GM18507 (cell line): ENCODE data around the gene CENPP.

Experiments used
- DNase-seq: peaks from one replicate; pipeline ENCODE4 v3.0.0; 2011; ENCODE audit warnings: low read depth; ENCODE audit not compliant: insufficient read length; ENCODE audit errors: extremely low spot score
- FAIRE-seq: peaks from 2 replicates; lab custom pipeline; 2011; peaks lifted over from hg19 to GRCh38; lab: Jason Lieb, UNC

The CENPP gene

DNA sequence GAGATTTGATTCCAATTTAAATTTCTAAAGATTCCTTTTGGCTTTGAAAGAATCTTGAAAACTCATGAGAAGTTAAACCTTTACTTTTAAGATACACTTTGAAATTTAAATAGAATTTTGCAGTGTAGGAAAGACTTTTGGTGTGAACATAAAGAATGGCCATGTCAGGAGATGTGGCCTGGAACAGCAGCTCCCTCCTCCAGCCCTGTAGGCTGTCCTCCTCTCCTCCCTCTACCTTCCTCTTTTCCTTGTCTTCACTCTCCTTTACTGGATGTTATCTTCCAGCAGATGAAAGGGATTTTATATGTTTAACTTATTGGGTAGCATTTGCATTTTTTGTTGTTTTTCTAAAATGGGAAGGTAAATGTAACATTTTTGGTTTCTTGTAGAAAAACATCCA lies 137.6 kb downstream of the CENPP start:
- FAIRE-seq: no peak
- no peak for DNase-seq

DNA sequence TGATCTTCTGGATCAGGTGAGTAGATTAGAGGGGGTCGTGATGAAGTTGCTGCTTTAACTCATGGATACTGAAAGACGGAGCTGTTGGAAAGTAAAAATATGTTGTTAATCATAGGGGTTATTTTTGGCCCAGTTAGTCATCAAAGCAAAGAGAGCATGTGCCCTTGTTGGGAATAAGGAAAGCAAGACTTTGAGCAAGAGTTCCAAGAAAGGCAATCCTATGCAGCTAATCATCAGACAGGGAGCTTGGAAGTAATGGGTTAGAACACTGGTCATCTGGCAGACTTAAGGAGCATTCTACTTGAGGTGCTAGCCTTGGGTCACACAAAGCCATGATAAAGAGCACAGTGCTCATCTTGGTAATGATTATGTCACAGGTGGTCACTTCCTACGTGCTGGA lies 138.2 kb downstream of the CENPP start:
- FAIRE-seq: no peak
- DNase-seq: no peak

DNA sequence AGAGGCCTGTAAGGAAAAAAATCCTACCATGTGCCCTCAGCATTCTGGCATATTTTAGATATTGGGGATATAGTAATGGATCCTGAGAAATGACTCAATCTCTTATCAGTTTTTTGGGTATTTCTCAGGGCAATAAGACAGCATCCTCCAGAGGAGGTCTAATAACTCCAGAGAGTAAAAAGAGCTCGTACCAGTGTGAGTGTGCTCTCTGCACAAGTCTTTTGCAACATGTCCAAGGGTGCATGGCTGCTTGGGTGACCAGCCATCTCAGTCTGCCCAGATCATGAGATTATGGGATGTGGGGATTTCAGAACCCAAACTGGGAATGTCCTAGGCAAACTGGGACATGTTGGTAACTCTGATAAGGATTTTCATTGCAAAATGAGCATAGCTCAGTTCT lies 141.3 kb downstream of the CENPP start:
- DNase-seq (no peak), FAIRE-seq (no peak)

DNA sequence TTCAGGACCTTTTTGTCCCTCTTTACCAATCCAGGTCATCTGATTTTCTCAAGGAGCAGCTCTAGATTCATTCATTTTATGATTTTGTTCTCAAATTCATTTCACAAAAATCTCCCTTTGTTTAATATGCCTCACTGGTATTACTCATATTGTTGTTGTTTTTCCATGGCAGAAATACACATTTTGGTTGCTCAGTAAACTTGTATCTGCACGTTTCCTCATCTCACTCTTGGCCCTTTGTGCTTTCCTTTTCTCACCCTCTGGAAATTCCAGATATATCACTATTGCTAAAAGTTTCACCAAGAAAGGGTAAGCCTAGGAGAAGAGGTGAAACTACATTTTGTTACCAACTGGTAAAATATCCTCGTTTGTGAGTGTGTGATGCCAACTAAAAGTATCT lies 141.8 kb downstream of the CENPP start:
- no peak for FAIRE-seq
- no peak for DNase-seq

DNA sequence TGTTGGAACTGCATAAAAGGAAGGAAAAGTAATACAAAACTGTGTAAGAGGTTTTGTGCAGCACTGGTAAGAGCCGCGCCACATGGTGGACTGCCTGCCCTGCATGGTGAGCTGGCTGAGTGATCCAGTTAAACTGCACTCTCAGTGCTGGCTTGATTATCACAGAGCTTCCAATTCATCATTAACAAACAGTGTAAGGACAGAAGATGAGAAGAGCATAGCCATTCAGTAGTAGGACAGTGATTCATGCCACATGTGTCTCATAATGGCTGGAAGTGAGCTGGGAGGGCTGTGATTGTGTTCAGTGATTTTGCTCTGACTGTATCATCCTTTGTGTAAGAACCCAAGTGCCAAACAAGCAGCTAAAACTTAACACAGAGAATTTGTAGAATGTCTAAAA lies 142.5 kb downstream of the CENPP start:
- DNase-seq (no peak), FAIRE-seq (no peak)

DNA sequence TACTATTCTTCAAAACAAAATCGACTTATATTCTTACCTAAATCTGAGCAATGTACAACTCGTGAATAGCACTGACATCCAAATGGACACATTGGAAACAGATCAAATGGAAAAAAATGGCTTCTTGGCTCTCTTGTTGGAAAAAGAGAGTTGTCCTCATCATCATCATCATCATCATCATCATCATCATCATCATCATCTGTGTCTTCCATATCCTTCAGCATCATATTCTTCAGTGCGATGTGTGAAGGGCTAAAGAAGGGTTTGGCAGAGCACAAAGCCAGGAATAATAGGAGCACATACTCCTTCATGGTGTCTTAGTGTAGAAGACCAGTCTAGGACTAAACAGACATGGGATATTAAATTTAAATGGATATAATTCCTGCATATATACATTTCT lies 148.8 kb downstream of the CENPP start:
- FAIRE-seq: no peak
- no peak for DNase-seq

DNA sequence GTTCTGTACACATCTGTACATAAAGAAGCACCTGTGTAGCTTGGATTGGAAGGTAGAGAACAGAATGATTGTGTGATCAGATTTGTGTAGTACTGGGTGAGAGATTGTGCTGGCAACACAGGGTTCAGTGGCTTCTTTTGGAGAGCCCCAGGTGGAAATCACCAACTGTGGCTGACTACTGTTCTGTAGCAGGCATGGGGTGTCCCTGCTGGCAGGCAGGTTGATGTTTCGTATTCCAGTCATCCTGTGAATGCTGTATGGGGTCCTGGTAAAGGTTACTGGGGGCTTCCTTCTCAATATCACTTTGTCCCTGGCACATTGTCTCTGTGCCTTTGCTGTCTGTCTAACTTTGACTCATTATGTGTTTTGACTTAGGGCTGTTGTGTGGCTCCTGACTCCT lies 151.2 kb downstream of the CENPP start:
- FAIRE-seq (peak; percentile 71), DNase-seq (no peak)

DNA sequence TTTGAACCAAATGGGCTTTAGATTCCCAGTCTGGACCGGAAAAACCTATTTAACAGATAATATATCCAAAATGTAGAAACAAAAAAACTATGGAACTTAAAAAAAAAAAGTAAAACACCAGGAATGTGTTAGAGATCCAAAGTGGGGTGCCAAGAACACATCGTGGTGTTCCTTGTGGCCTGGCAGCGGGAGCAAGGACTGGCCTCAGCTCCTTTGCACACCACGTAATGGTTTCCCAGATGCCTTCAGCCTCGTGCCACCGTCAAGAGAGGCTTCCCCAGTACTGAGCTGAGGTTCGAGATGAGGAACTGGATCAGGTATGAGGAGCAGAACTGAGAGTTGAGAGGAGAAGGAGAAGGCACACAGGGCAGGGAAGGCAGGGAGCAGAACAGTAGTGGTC lies 153.0 kb downstream of the CENPP start:
- DNase-seq: no peak
- FAIRE-seq: no peak

DNA sequence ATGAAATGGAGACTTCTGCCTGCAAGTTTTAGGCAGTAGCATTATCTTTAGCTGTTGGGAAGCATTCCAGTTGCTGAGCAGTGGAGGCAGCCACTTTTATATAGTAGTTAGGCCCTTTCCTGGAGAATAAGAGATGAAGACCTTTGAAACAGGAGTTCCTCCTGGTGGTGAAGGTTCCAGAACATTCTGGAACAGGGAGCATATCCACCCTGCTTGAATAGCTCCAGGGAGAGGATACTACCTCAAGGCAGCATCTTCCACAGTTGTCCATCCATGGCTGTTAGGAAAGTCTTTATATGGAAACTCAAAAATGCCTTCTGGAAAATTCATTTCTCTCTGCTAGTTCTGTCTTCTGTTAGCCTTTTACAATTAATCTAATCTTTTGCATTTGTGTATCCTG lies 153.6 kb downstream of the CENPP start:
- FAIRE-seq: no peak
- DNase-seq: no peak

DNA sequence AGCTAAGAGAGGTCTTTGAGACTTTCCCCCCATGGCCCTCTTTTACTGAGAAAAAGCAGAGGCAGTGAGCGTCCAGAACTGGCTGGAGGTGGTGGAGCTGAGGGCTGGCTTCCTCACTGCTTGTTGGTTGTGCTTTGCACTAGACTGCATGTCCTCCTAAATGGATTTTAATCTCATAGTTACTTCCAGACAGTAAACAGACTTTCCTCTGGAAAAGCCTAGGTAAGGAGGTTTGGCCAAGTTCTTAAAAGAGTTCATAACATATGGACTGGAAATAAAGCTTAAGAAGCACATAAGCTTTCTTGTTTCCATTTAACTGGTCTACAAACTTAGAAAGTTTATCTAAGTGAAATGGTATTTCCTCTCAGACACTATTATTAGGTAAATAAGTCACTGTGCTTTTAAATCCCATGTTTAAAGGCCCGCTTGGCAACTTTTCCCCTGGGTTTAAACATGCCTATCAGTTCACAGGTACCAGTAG lies 154.6 kb downstream of the CENPP start:
- FAIRE-seq: no peak
- no peak for DNase-seq

DNA sequence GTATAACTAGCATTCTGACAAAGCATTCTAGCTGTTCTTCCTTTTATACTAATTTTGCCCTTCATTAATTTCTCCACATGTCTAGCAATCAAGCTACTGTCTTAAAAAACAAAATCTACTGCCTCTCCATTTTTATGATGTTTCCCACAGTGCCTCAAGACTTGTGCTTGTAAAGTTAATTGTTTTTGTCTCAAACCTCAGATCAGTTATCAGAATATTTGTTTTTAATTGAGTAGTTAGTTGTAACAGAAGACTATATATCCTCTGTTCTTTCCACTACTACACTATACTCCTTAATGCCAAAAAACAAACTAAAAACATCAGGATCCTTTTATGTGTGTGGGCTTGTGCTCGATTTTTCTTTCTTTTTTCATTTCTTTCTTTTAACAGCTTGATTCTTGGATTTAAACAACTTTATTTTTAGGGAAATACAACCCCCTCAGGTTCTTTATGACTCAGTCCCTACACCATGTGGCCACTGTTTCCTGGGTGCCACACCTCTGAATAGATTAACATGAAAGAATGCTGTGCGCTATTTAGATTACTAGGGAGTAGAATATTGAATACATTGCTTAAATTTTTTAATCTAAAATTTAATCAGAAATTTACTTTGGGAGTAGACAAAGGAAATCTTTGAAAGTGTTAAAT lies 155.4 kb downstream of the CENPP start:
- no peak for DNase-seq

DNA sequence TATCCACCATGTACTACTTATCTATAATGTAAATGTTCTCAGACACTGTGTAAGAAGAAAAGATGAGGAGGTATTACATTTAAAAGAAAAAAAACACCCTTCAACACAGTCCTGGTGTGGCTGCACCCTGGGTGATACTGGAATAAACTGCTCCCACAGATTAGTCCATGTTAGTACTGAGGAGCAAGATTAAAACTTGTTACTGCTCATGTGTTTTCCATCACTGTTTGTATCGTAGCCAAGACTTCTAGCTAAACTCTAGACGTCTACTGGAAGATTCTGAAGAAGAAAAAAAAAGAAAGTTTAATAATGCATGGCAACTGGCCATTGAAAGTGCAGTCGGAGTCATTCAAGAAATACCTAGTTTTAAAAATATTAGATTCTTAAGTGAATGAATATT lies 156.6 kb downstream of the CENPP start, which contains the start of gene ASPN:
TSS of gene ASPN (minus strand) at position 178 of the 400 bp plus-strand sequence.
- no peak for DNase-seq
- no peak for FAIRE-seq

More for the DNA sequence above, 155.4 kb downstream of the CENPP start:
- FAIRE-seq: peak; percentile 12

DNA sequence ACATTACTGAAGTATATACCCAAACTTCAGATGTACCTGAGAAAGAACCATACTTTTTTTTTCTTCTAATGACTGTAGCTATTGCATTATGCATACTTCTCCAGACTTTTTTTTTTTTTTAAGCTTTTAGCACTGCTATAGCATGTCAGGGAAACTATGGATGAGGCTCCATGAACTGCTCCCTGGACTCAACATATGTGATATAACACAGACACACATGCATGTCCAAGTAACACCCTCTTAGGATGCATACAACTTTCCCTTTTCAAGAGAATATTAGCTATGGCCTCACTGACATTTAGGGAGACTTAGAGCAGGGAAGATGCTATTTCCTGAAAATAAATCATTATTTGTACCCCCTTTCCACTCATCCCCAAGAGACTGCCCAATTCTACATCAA lies 157.1 kb downstream of the CENPP start:
- DNase-seq (no peak), FAIRE-seq (no peak)

DNA sequence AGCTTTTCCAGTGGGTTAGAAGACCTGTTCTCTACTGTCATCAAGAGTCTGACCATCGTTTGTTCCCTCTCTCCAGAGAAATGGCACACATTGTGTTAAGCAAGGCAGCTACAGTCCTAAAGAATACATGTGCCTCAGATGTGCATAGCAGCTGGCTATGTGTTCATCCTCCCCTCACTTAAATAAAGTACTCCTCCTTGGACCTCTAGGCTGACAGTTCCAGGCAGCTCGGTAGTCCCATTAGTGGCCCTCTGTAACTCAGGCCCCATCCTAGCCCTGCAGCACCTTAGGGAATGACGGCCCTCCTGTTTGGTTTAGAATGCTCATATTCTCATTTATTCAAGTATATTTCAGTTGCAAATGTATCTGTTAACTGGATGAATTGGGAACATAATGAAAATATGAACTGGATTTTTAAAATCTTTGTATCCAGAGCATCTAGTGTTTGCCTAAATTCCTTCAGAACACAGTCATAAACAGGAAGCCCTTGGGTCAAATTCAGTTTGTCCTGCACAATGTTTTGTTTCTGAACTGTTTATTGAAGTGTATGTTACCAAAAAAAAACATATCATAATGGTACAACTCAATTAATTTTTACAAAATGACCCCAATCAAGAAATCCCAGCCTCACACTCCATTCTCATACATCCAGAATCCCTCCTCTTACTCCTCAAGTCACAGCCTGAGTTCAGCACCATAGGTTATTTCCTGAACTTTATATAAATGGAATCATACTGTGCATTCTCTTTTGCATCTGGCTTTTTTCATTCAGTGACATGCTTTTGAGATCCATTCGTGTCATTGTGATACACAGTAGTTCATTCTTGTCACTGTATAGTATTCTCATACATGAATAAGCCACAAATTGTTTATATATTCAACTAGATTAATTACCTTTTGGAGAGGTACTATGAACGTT lies 158.1 kb downstream of the CENPP start:
- FAIRE-seq (no peak), DNase-seq (no peak)

DNA sequence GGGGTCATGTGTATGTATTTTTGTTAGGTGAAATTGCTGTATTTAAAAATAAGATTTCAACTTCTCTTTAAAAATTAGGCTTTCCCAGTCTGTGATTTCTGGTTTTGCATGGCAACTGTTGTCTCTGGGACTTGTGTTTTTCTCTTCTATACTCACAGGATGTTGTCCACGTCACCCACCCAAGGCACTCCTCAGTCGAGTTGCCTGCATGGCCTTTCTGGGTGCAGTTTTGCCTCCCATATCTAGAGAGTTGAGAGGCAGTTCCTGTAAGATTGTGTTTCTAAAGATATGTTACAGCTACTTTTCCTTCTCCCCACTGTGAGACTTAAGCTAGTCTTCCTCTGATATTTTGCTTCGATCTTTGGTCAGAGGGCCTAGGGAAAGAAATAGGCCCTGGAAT lies 158.8 kb downstream of the CENPP start:
- no peak for DNase-seq
- FAIRE-seq: no peak

DNA sequence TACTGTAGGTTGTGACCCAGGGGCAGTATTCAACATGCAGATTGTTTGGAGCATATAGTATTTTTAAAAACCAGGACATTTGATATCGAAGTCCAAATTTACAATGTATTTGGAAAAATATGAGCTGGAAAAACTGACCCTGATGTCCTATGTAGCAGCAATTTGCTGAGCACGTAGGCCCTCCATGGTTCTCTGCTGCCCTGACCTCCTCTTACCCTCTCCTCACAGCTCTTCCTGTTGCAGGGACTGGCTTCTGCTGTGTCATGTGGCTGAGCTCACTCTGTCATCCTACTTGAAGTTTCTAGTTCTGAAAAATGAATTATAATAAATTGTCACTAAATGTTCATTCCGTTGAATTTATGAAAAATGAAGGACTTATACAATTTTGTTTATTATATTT lies 160.6 kb downstream of the CENPP start:
- DNase-seq (no peak), FAIRE-seq (no peak)

DNA sequence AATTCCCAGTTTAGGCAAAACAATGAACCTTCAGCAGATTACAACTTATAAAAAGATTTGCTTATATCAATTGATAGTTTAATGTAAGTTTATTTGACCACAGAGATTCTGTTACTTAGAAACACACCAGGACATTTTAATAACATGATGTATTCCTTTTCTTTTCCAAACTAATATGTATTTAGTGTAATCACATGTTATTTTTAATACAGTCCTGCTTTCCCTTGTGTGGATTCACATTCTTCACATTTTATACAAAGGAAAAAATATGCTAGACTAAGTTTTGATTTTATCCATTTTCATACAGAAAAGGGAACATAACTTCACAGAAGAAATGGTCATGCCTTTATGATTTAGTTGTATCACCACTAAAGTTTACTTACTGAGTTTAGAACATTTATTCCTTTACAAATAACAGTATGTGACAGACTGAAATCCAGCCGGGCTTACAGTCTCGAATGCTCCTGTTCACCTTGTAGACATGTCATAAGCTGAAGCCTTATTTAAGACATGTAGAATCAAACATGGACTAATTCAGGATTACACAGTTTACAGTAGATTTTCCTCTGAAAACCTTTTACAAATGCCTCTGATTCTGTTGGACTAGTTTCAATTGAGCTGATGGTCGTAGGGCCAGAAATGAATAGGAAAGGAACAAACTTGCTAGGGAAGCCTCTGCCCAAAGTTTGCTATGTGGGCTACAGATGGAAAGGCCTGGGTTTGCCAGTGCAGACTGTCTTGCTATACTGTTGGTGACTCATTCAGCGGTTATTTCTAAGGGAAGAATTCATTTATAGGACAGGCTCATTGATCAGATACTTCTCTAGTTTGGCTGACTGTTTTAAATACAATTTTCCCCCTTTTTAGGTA lies 163.2 kb downstream of the CENPP start:
- DNase-seq (no peak), FAIRE-seq (no peak)

DNA sequence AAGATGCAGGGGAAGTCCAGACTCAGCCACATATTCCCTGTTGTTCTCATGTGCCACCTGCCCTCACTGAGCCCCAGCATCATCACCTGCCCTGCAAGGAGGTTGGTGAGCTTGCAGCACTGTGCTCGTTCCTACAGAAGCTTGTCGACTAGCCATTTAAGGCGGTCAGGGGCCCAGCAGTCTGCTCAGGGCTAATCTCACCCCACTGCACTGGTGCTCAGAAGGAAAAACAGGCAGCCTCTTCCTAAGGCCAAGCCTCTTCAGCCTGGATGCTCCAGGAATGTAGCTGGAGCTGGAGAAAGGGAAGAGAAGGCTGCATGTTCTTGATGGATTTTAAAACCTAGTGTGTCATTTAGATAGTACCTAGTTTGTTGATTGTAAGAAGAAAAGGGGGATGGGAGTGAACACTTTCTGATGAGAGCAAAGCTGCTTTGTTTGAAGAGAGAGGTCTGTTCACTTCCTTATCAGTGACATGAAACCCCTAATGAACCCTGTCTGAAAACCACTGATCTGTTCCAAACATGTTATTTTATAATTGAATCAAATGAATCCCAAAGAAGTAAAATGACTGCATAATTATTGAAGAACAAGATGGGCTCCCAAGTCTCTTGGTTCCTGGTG lies 167.1 kb downstream of the CENPP start:
- FAIRE-seq: no peak
- no peak for DNase-seq

DNA sequence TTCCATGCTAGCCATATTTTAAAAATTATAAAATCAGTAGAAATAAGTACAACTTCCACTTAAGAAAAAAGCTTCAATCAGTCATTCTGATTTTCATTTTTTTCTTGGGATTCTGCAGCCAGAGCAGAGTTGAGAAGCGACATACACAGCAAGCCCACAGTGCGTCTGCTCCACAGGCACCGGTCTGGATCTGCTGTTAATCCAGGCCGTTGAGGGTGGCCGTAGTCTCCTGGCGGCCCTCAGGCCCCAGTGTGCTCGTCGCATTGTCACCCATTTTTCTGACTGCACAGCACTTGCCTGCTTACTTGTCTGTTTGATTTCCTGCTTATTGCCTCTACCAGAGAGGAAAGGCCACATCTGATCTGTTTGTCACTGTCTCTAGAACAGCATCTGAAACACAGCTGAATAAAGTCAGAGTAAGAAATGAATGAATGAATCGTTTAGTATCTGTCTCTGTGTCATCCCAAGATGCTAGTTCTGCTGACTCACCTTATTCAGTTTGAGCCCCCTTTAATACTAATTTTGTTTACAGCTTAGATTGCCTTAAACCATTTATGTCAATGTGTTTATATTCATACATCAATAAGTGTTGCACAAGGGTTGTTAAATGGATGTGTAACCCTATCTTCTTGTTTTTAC lies 168.1 kb downstream of the CENPP start:
- DNase-seq: no peak
- FAIRE-seq: no peak
